K562 (cell line): ENCODE results near the gene CHRDL2. TPM values are rescaled to one million over a fixed set of nuclear protein-coding genes. Genes with fewer than 3 reads are reported as not detected.
"Not testable (repeated sequence)": the region's sequence is repeated elsewhere in the genome, so short reads cannot be mapped to it uniquely, and the experiment has no call there.

Experiments used
- ATAC-seq: fragments of 200-7000 bp; cut with Tn5 transposase; 3 replicates; pipeline ENCODE4 v1.9.1; 2020; ENCODE audit warnings: moderate library complexity
- BruUV-seq: library from RNA; stranded (reverse); fragments of 400-500 nt; replicated peaks from 2 replicates; lab custom pipeline; 2021; lab: Mats Ljungman, UMichigan
- CTCF ChIA-PET: fragments of 300-600 bp; formaldehyde crosslinking; extraction: SDS; loops from one replicate; lab custom pipeline; 2021; ENCODE audit warnings: low intra/inter-chr PET ratio; lab: Yijun Ruan, JAX
- POLR2A ChIA-PET: fragments of 300-600, 350-650 bp; sonication (Branson Sonifier 250); formaldehyde crosslinking; extraction: SDS; loops from one replicate; lab custom pipeline; 2021; ENCODE audit warnings: antibody characterized with exemption, inconsistent platforms; lab: Yijun Ruan, JAX
- DNase-seq, 4 experiments: peaks; one replicate each; pipeline versions ENCODE4 v3.0.0 to v3.0.0-alpha.2; 2011 to 2018; ENCODE audit warnings: low spot score in 3 of 4, mixed read lengths in 3 of 4; ENCODE audit errors: extremely low read depth in 1 of 4
- FAIRE-seq: peaks from 2 replicates; lab custom pipeline; 2011; peaks lifted over from hg19 to GRCh38; lab: Jason Lieb, UNC
- H2AFZ ChIP-seq: 2 replicates; pipeline ENCODE4 v1.6.0; 2011; ENCODE audit warnings: low read depth, low read length, control low read depth, inconsistent platforms
- H3K27ac ChIP-seq: fragments of 200-600 bp; 3 replicates; pipeline ENCODE4 v1.8.0; 2011; ENCODE audit warnings: low read depth, mild to moderate bottlenecking, control low read depth, inconsistent platforms, low read length, moderate library complexity, mixed read lengths; ENCODE audit errors: extremely low read depth
- H3K27me3 ChIP-seq, 2 experiments: fragments of 300-600 bp in 1 of 2; 2 replicates in 1 of 2; 3 replicates in 1 of 2; pipeline versions ENCODE4 v1.6.0 to v1.8.0; 2011; ENCODE audit warnings: inconsistent platforms in 2 of 2, low read length in 2 of 2, mild to moderate bottlenecking in 1 of 2, mixed read lengths in 1 of 2, moderate library complexity in 1 of 2; ENCODE audit not compliant: control insufficient read depth in 2 of 2, insufficient read depth in 2 of 2
- H3K36me3 ChIP-seq: fragments of 300-600 bp; 3 replicates; pipeline ENCODE4 v1.8.0; 2011; ENCODE audit warnings: mild to moderate bottlenecking, low read length, inconsistent platforms; ENCODE audit not compliant: control insufficient read depth, insufficient read depth
- H3K4me1 ChIP-seq, 2 experiments: fragments of 200-600 bp in 1 of 2; replicated peaks in 1 of 2; 2 replicates in 1 of 2; 3 replicates in 1 of 2; pipeline versions ENCODE4 v1.5.1 to v1.8.0; 2011; ENCODE audit warnings: inconsistent platforms in 2 of 2, low read length in 2 of 2, mild to moderate bottlenecking in 1 of 2, mixed read lengths in 1 of 2, moderate library complexity in 1 of 2; ENCODE audit not compliant: control insufficient read depth in 2 of 2, insufficient read depth in 2 of 2
- H3K4me2 ChIP-seq: 2 replicates; pipeline ENCODE4 v1.6.1; 2011; ENCODE audit warnings: low read length, control low read depth, inconsistent platforms, mixed read lengths; ENCODE audit not compliant: insufficient read depth
- H3K4me3 ChIP-seq: fragments of 200-600 bp; sonication (generic), shearing (Covaris generic); 2 replicates; pipeline ENCODE4 v1.5.1; 2016; ENCODE audit warnings: control low read depth, inconsistent platforms
- H3K79me2 ChIP-seq: fragments of 200-600 bp; 3 replicates; pipeline ENCODE4 v1.8.0; 2011; ENCODE audit warnings: low read length, inconsistent platforms; ENCODE audit not compliant: control insufficient read depth, insufficient read depth
- H3K9ac ChIP-seq, 2 experiments: 2 replicates each; pipeline versions ENCODE4 v1.6.0 to v1.6.1; 2011; ENCODE audit warnings: low read depth in 2 of 2, low read length in 2 of 2, control low read depth in 1 of 2, inconsistent platforms in 1 of 2, mild to moderate bottlenecking in 1 of 2, mixed read lengths in 1 of 2; ENCODE audit not compliant: insufficient read depth in 1 of 2
- H3K9me1 ChIP-seq: one replicate; pipeline ENCODE4 v1.6.0; 2011; ENCODE audit warnings: inconsistent platforms, mild to moderate bottlenecking, low read length, moderate library complexity; ENCODE audit not compliant: control insufficient read depth, insufficient read depth
- H3K9me3 ChIP-seq: replicated peaks from 2 replicates; pipeline ENCODE4 v1.5.1; 2011; ENCODE audit warnings: low read depth, low read length, inconsistent platforms; ENCODE audit not compliant: control insufficient read depth, insufficient read depth
- H4K20me1 ChIP-seq: replicated peaks from 2 replicates; pipeline ENCODE4 v1.6.1; 2011; ENCODE audit warnings: low read length, inconsistent platforms, mixed read lengths; ENCODE audit not compliant: control insufficient read depth, insufficient read depth
- BMI1 ChIP-seq: fragments of 150-350 bp; IDR thresholded peaks from 2 replicates; pipeline ENCODE4 v1.6.1; 2014; ENCODE audit warnings: low read length
- CC2D1A ChIP-seq: fragments of 450-650 bp; IDR thresholded peaks from 2 replicates; pipeline ENCODE4 v1.6.1; 2017; ENCODE audit warnings: mild to moderate bottlenecking
- CHAMP1 ChIP-seq: fragments of 450-650 bp; IDR thresholded peaks from 2 replicates; pipeline ENCODE4 v1.6.1; 2016; ENCODE audit warnings: mild to moderate bottlenecking
- HMG20B ChIP-seq: fragments of 250-450 bp; sonication (Bioruptor Pico); IDR thresholded peaks from 2 replicates; pipeline ENCODE4 v1.5.0; 2021; ENCODE audit warnings: mild to moderate bottlenecking
- ZBTB33 ChIP-seq: sonication (generic); formaldehyde crosslinking; IDR thresholded peaks from 2 replicates; pipeline ENCODE4 v1.8.1; 2023; ENCODE audit warnings: mild to moderate bottlenecking, missing genetic modification reagents
- ZNF146 ChIP-seq: IDR thresholded peaks from one replicate; pipeline ENCODE4 v1.6.1; 2018; ENCODE audit warnings: missing compliant biosample characterization; ENCODE audit not compliant: unreplicated experiment
- ZNF280B ChIP-seq: fragments of 250-450 bp; sonication (Bioruptor Pico); IDR thresholded peaks from 2 replicates; pipeline ENCODE4 v1.5.1; 2021; ENCODE audit warnings: mild to moderate bottlenecking
- WGBS: fragments of 100-300 bp; shearing (Covaris generic); methylation state at CpG from one replicate; pipeline ENCODE4 v1.1.6; 2016; ENCODE audit warnings: low coverage, mixed read lengths; ENCODE audit not compliant: insufficient coverage; ENCODE audit errors: missing lambda C conversion rate; 5-methylcytosine and 5-hydroxymethylcytosine counted together
- in situ Hi-C: fragments of 300-500 bp; cut with MboI; formaldehyde crosslinking; loops from 4 replicates; pipeline ENCODE4 v1.15.0; 2018; ENCODE audit warnings: inconsistent platforms, mixed read lengths
- intact Hi-C: fragments of 100-400 bp; cut with micrococcal nuclease; formaldehyde crosslinking; loops from 2 replicates; pipeline ENCODE4 v1.14.2; 2022
- polyA plus RNA-seq, 8 experiments: library from polyadenylated mRNA; depleted of rRNA in 4 of 8; stranded (reverse) in 5 of 8; unstranded in 3 of 8; fragments of >200 nt; fragmentation: Nextera tagmentation in 2 of 8; fragmentation: Illumina TruSeq in 1 of 8; extraction: Ambion mirVana in 2 of 8; extraction: Trizol in 1 of 8; gene quantifications; 2 replicates each; pipeline versions ENCODE4 v1.2.1 to v1.2.3, GENCODE V29; 2011 to 2014; ENCODE audit warnings: inconsistent platforms in 1 of 8, missing spikeins in 1 of 8
- total RNA-seq, 7 experiments: library from RNA; depleted of rRNA in 6 of 7; stranded (reverse); fragments of >200 nt in 6 of 7; fragmentation: Illumina TruSeq in 2 of 7; extraction: Trizol in 2 of 7; gene quantifications; 2 replicates each; pipeline versions ENCODE4 v1.2.1 to v1.2.3, GENCODE V29; 2011 to 2021; ENCODE audit warnings: low replicate concordance in 1 of 7
- TF ChIP-seq, protein P1 (sequence below): fragments of 450-650 bp; formaldehyde crosslinking; IDR thresholded peaks from 2 replicates; pipeline ENCODE4 v1.4.0; 2020; ENCODE audit warnings: mild to moderate bottlenecking

CHRDL2 gene
- total and polyA plus RNA-seq, 9 of the 15 experiments (the other 6 are each of a cell fraction or from before 2014, with no cell fraction given), result not detected

- POLR2A ChIA-PET, result interaction anchor here (0.6 to 1.4 kb wide), 3 partner anchors 9 to 158 kb away, joined by 3 to 4 read pairs (median 3); no protein-coding TSS in a partner anchor
- 0 out of 2 replicates have a peak, but pooled peaks have one; percentile 14 for TF ChIP-seq ZBTB33 (CRISPR knock-in tag)
- peaks cover 68% of the 10 kb centered on the region for H3K79me2 ChIP-seq
- 73% methylated on average over 8 of the region's 14 CpGs for WGBS
- H4K20me1 ChIP-seq, FAIRE-seq, H3K36me3 ChIP-seq, H3K4me2 ChIP-seq, DNase-seq, H3K9ac ChIP-seq, BruUV-seq, in situ Hi-C loops, H3K27ac ChIP-seq, H3K9me3 ChIP-seq, intact Hi-C loops, H2AFZ ChIP-seq, CTCF ChIA-PET, ATAC-seq, H3K4me3 ChIP-seq, H3K27me3 ChIP-seq, H3K9me1 ChIP-seq: not testable (repeated sequence)
- H3K4me1 ChIP-seq, result peaks cover 14 to 23% of the 10 kb centered on the region in 2 experiments; a peak in 4 of 5 replicates
Observed at GRCh38 chr11:74750598-74750997, 19.4 kb upstream of the CHRDL2 start.

DNA sequence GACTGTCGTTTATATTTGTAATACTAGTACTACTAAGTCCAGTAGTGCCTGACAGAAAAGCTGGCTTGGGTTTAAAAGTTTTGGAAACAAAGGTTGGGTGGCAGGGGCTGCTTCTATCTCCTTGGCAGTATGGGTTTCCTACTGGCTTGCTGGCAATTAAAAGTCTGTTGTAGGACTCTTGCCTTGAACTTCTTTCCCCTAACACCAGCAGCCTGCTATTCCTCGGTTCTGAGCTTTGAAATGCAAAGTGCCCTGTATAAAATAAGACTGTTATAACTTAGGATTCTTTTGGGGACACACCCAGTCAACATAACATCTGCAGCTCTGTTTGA, 18.7 kb upstream of the CHRDL2 start:
- Histone ChIP-seq H3K27ac (peak overlapping the region; percentile 92), H3K9me3 (no peaks in the 10 kb centered on the region), H3K4me2 (peak overlapping the region; percentile 96), H3K9ac (peak overlapping the region; percentile 82 to 99; a peak in 3 of 4 replicates), H2AFZ (peak overlapping the region; percentile 98; the same call in 1 of the 2 replicates), H3K27me3 (no peaks in the 10 kb centered on the region), H3K9me1 (no peaks in the 10 kb centered on the region), H3K36me3 (peaks cover 8% of the 10 kb centered on the region; the same call in 1 of the 3 replicates), H4K20me1 (no peaks in the 10 kb centered on the region), H3K4me3 (peak overlapping the region; percentile 71), H3K79me2 (peaks cover 62% of the 10 kb centered on the region), H3K4me1 (peaks cover 14 to 23% of the 10 kb centered on the region in 2 experiments; a peak in 4 of 5 replicates)
- ATAC-seq, result no peak
- FAIRE-seq, result peak; percentile 19
- in situ Hi-C loops (no loop called here), intact Hi-C loops (no loop called here)
- WGBS, result 0% methylated on average over 2 of the region's 2 CpGs
- CTCF ChIA-PET, result no interaction called here
- POLR2A ChIA-PET, result interaction anchor here (0.6 to 1.4 kb wide), 4 partner anchors 8 to 455 kb away, joined by 3 to 4 read pairs (median 4); no protein-coding TSS in a partner anchor
- DNase-seq, result peak in 1 of 4 experiments; percentile 14
- BruUV-seq, result TSS peak; percentile 75
- TF ChIP-seq CC2D1A (no peak), BMI1 (no peak), HMG20B (CRISPR knock-in tag) (no peak), ZNF280B (no peak), CHAMP1 (no peak), ZNF146 (no peak)
- TF ChIP-seq, protein P1, sequence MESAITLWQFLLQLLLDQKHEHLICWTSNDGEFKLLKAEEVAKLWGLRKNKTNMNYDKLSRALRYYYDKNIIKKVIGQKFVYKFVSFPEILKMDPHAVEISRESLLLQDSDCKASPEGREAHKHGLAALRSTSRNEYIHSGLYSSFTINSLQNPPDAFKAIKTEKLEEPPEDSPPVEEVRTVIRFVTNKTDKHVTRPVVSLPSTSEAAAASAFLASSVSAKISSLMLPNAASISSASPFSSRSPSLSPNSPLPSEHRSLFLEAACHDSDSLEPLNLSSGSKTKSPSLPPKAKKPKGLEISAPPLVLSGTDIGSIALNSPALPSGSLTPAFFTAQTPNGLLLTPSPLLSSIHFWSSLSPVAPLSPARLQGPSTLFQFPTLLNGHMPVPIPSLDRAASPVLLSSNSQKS (CRISPR knock-in tag), result no peak
